NT2/D1 (cell line): ENCODE results near the gene CDCA4.

ENCODE experiments used
- SUZ12 ChIP-seq: IDR thresholded peaks from 2 replicates; pipeline ENCODE4 v1.6.1; 2011; ENCODE audit not compliant: insufficient read length, insufficient read depth; ENCODE audit errors: extremely low read depth
- YY1 ChIP-seq: IDR thresholded peaks from 2 replicates; pipeline ENCODE4 v1.6.1; 2011; ENCODE audit not compliant: insufficient read length, insufficient read depth
- ZNF274 ChIP-seq: IDR thresholded peaks from 2 replicates; pipeline ENCODE4 v1.6.1; 2011; ENCODE audit warnings: mild to moderate bottlenecking, low read depth, low read length

DNA sequence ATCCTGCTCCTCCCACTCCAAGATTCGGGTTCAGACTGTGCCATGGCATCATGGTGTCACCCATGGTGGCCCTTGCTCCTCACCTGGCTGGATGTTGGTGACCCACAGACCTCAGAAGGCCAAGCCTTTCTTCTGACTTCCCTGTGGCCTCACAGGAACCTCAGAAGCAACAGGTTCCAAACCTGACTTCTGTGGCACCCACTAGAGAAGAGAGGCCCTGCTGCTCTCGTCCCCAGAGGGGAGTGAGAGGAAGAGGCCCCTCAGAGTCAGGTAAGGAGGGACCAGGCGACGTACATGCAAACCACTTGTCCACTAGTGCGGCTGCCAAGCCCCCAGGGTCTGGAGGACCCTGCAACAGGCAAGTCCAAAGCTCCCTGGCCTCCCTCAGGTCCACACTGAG is 24.9 kb downstream of the CDCA4 start:
- TF ChIP-seq ZNF274 (no peak), YY1 (no peak), SUZ12 (no peak)
